GM10266 (cell line): ENCODE results near the gene M1AP.

Experiments
- DNase-seq: peaks from one replicate; pipeline ENCODE4 v3.0.0; 2012; ENCODE audit errors: extremely low spot score
- TF ChIP-seq, protein P1 (sequence below): IDR thresholded peaks from 2 replicates; pipeline ENCODE4 v1.5.1; 2012; ENCODE audit warnings: mild to moderate bottlenecking, low read depth; ENCODE audit not compliant: control insufficient read depth, insufficient read depth; ENCODE audit errors: missing control alignments

The M1AP gene

DNA sequence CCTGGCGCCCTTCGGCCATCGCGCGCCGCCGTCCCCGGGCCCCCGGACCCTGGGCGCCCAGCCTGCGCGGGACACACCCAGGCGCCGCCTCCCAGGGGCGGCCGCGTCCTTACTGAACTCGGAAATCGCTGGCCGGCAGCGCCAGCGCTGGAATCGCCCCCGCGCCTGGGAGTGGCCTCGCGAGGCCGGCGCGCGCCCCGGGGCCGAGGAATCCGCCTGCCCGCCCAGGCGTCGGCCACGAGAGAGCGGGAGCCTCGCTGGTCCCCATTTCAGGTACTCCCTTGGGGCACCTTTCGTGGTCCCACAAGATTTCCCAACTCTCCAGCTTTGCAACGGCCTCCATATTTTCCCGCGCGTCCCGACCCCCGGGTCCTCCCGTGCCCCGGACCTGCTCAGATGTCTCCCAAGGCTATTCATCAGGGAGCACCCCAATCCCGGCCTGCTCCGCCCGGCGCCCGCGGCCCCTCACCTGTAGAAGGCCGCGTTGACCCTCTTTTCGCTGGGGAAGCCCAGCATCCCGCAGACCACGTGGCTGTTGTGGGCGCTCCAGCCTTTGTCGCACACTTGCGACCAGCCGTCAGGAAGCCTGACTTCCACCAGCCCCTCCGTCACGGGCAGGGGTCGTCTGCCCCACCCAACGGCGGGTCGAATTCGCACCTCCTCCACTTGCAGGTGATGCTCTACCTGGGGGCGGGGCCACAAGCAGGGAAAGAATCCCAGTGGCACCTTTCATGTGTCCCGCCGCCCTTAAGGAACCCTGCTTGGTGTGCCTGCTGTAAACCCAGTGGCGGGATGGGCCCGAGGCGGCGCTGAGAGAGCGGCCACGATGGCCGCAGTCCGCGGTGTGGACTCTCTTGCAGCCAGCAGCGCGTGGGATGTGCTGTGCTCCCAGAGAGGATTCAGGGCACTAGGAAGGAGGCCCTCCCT, 99.0 kb downstream of the M1AP start:
- TF ChIP-seq, protein P1, sequence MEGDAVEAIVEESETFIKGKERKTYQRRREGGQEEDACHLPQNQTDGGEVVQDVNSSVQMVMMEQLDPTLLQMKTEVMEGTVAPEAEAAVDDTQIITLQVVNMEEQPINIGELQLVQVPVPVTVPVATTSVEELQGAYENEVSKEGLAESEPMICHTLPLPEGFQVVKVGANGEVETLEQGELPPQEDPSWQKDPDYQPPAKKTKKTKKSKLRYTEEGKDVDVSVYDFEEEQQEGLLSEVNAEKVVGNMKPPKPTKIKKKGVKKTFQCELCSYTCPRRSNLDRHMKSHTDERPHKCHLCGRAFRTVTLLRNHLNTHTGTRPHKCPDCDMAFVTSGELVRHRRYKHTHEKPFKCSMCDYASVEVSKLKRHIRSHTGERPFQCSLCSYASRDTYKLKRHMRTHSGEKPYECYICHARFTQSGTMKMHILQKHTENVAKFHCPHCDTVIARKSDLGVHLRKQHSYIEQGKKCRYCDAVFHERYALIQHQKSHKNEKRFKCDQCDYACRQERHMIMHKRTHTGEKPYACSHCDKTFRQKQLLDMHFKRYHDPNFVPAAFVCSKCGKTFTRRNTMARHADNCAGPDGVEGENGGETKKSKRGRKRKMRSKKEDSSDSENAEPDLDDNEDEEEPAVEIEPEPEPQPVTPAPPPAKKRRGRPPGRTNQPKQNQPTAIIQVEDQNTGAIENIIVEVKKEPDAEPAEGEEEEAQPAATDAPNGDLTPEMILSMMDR, result no peak

DNA sequence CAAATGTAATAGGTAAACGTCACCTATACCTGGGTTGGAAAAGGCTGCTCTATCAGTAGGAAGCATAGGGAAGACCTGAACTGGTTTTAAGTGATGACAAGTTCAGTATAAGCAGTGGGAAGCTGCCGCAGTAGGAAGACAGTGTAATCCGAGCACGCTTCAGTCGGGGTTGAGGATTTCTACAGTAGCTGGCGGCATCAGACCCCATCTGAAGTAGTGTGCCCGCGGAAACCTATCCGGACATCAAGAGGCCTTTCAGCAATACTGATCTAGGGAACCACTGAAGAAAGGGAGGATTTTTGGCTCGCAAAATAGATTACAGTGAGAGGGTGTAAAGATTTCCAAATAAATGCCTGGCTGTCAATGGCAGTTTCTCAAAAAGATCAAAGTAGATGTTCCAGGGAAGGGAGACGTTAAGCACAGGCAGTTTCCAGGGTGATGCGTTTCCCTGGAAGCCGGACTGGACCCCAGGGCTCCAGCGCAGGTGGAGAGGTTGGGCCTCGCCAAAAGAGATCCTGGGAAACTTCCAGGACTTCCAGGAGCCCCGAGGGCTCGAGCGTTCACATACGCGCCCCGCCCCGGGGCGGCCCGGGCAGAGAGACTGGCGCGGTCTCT, 99.7 kb downstream of the M1AP start:
- DNase-seq, result no peak
- TF ChIP-seq, protein P1, result no peak

More for the DNA sequence above, 99.0 kb downstream of the M1AP start:
- peak; percentile 87 for DNase-seq

DNA sequence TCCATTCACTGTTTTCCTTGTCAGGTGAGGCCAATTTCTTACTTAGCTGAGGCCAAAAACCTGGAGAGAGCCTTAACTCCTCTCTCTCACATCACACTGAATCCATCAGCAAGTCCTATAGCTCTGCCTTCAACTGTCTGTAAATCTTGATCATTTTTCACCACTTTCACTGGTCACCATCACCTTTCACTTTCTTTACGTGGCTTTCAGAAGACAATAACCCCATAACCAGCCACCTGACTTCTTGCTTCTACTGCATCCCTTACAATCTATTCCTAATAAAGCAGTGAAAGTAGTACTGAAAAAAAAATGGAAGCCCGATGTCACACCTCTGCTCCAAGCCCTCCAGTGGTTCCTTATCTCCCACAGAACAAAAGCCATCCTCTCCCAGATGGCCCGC, 102.1 kb downstream of the M1AP start:
- TF ChIP-seq, protein P1, result no peak
- DNase-seq, result no peak

DNA sequence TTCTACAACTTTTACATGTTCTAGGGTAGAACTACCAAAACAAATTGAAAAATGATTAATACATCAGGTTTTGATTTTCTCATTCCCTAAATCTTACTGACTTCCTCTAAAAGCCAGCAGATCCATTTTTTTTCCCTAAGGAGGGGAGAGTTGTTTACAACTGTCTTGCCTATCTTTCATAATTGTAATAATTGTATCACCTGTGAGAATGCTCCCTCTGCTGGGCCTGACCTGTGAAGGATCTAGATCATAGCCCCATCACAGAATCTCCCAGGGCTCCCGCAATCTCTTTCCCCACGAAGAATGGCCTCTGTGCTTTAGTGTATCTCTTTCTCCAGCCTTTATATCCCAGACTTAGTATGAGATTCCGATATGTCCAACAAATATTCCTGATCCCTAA, 103.5 kb downstream of the M1AP start:
- TF ChIP-seq, protein P1, result peak; percentile 31
- peak; percentile 36 for DNase-seq

DNA sequence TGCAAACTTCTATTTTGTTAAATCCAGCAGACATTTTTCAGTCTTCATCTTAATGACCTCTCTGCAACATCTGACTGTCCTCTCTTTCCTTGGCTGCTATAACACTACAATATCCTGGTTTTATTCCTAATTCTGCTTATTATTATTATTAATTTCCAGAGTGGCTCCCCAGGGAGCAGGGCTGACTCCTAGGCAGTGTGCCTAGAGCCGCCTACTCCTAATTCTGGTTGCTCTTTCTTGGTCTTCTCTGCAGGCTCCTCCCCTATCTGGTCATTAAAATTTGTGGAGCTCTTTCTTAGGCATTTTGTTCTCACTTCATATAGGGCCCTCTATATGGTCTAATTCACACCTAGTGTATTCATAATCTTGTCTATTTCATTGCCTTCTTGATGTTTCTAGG, 105.2 kb downstream of the M1AP start:
- TF ChIP-seq, protein P1, result no peak
- DNase-seq, result no peak

DNA sequence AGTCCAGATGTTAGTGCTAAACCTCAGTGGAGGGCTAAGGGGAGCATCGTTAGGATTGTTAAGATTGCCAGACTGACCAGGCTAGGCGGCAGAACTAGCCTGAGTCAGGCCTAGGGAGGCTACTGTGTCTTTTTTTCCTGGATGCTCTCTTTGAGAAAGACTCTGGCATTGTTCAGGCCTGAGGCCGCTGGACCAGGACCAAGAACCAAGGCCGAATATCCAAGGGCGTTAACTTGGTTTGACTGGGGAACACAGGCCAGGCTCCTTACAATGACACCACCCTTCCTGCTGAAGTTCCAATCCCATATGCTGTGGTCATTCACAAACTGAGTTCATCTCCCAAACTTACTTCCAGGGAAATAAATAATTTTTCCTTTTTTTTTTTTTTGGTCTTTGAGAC, 107.8 kb downstream of the M1AP start:
- TF ChIP-seq, protein P1, result no peak
- DNase-seq, result no peak

DNA sequence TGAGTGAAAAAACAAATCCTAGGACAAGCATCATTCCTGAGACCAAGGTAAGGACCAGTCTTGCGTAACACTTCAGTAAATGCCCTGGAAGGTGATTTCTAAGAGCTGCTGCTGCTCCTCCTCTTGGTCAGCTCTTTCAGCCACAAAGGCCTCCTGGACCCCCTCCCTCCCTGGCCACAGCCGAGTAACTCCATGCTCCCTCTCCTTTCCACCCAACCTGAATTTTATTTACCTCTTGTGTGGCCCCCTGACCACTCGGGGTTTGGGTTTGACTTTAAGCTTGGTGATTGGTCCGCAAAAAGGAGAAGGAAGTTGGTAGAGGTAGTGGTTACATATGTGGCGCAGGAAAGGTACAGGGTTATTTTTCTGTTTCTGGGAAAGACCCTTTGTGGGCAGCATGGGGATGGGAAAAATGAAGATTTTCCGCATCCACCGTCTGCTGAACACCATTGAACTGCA, 109.2 kb downstream of the M1AP start:
- TF ChIP-seq, protein P1, result no peak
- DNase-seq, result peak; percentile 58
